GM18517 (cell line): ENCODE results near the gene NUMB.

Experiments used
- ATAC-seq: cut with Tn5 transposase; IDR thresholded peaks from one replicate; pipeline ENCODE4 v1.9.1; 2021; ENCODE audit warnings: mild to moderate bottlenecking, moderate library complexity; ENCODE audit not compliant: unreplicated experiment

Gene NUMB

DNA sequence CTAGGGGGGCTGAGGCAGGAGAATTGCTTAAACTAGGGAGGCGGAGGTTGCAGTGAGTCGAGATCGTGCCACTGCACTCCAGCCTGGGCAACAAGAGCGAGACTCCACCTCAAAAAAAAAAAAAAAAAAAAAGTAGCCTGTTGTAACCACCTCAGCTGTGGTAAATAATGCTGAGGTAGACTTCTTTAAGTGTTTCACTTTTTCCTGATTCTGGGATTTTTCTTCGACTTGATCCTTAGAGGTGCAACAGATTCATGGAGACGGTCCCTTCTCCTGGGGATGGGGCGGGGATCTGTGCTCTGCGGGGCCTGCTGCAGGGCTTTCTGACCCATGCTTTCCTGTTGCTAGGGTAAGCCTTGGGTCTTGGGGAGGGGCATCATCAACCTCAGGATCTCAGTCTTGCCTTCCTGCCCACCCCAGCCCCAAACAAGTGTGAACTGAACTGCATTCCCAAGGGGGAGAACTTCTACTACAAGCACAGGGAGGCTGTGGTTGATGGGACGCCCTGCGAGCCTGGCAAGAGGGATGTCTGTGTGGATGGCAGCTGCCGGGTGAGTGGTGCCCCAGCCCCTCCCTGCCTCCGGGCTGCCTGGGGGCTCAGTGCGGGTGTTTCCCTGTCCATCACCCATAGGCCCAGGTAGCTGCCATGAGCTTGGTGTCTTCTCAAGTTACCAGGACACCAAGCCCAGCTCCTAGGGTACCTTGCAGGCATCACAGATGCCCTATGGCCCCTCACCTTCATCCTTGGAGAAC, 208.6 kb downstream of the NUMB start:
- no peak for ATAC-seq

DNA sequence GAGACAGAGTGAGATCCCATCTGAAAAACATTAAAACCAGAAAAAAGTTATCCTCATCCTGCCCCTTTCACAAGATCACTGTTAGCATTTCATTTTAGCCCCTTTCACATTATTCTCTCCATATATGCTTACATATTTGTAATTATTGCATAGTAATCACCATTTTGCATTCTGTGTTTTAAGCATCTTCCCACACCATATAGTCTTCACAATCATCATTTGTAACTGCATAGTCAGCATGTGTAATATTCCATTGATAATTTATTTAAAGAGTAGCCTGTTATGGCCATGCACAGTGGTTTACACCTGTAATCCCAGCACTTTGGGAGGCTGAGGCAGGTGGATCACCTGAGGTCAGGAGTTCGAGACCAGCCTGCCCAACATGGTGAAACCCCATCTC, 209.2 kb downstream of the NUMB start:
- no peak for ATAC-seq

DNA sequence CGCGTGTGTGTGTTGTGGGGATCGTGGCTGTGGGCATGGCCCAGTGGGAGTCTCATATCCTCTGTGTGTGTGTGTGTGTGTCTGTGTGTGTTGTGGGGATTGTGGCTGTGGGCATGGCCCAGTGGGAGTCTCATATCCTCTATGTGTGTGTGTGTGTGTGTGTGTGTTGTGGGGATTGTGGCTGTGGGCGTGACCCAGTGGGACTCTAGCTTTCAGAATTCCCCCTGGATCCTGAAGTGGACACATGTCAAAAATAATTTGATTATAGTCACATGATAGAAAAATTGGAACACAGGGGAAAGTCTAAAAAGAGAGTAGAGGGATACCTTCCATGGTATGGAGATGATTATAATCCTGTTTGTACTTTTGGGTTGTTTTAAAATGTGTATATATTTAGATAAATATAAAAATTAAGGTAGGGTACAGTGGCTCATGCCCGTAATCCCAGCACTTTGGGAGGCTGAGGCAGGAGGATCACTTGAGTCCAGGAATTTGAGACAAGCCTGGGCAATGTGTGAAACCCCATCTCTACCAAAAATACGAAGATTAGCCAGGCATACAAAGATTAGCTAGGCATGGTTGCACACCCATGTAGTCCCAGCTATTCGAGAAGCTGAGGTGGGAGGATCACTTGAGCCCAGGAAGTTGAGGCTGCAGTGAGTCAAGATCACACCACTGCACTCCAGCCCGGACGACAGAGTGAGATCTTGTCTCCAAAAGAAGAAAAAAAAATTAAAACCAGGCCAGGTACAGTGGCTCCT, 210.1 kb downstream of the NUMB start:
- ATAC-seq = peak; percentile 61

DNA sequence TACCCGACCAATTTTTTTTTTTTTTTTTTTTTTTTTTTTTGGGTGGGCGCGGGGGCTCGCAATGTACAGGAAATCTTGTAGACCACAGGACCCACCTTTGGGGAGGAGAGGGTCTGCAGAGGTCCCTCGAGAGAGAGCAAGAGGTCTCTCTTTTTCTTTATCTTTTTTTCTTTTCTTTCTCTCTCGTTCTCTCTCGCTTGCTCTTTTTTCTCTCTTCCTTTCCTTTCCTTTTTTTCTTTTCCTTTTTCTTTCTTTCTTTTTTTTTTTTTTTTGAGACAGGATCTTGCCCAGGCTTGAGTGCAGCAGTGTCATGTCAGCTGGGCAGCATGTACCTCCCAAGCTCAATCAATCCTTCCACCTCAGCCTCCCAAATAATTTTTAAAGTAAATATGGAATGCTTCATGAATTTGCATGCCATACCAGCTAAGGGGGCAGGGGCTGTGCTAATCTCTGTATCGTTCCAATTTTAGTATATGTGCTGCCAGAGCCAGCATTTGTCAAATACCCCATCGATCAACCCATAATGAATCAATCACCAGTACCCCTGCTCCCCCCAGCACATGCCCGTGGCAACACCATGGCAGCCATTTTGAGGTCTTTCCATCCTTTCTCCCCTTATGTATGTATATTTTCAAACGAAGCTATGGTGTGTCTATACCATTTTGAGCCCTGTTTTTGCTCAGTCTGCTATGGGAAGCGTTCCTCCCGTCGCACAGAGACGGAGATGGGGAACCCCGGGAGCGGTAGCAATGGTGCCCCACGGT, 211.8 kb downstream of the NUMB start:
- ATAC-seq = no peak

DNA sequence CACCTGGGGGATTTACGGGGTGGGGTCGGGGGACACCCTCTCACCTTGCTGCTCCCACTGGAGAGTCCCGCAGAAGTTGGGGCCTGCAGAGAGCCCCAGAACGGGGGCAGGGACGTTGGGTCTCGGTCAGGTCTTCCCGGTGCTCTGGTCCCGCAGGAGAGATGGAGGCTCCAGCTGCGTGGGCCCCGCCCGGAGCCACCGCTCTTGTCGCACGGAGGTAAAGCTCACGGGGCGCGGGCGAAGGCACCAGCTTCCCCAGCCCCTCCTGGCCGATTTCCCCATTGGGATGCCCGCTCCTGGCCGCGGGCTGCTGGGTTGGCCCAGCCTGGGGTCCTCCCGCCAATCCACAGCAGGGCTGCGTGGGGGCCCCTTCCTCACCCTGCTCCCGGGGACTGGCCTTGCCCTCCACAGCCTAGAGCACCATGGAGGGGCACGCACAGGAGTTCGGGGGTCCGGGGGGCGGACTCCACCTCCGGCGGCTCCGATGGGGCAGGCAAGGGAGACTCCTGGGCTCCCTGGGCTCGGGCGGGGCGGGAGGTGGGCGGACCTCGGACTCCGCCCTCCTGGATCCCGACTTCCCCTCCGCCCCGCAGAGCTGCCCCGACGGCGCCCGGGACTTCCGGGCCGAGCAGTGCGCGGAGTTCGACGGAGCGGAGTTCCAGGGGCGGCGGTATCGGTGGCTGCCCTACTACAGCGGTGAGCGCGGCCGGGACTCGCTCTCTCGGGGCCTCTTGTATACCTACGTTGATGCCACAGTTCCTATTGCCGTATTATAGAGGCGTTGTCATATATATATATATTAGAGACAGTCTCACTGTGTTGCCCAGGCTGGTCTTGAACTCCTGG, 212.6 kb downstream of the NUMB start:
- ATAC-seq = no peak

DNA sequence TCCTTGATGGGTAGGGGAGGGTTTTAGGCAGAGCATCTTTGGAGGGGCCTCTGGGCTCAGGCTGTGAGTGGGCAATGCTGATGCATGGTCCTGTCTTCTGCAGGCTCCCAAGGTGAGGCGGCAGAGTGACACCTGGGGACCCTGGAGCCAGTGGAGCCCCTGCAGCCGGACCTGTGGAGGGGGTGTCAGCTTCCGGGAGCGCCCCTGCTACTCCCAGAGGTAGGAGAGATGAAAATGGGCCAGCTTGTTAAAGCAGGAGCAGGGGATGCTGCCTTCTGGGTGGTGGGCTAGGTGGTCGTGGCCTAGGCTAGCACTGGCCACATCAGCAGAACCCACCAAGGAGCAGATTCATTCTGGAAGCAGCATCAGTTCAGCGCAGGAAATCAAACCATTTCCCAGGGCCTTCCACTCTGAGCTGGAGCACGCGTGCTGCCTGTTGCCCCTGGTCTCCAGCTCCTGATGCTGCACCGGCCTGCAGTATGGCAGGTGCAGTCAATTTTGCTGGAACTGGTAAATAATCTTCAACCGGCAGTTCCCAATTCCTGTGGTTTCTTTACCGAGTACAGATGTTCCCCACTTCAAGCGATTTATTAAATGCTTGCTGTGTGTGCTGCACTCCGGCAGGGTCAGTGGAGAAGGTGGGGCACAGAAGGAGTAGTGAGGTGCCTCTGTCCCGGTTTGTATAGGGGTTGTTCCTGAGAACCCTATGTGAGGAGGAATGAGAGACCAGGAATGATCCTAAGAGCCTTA, 213.6 kb downstream of the NUMB start:
- ATAC-seq = no peak

DNA sequence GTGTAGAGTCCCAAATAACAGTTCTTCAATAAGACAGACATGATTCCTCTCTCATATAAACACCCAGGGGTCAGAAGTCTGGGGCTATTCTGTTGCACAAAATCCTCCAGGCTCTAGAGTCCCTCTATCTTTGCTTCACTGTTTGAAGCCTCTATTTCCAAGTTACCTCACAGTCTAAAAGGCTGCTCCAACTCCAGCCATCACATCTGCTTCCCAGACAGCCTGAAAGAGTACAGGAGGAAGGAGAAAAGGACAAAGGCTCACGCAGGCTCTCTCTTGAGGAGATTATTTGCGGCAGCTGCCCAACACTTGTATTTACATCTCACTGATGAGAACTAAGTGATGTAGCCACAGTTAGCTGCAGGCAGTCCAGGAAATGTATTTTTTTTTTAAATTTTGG, 214.6 kb downstream of the NUMB start:
- no peak for ATAC-seq

DNA sequence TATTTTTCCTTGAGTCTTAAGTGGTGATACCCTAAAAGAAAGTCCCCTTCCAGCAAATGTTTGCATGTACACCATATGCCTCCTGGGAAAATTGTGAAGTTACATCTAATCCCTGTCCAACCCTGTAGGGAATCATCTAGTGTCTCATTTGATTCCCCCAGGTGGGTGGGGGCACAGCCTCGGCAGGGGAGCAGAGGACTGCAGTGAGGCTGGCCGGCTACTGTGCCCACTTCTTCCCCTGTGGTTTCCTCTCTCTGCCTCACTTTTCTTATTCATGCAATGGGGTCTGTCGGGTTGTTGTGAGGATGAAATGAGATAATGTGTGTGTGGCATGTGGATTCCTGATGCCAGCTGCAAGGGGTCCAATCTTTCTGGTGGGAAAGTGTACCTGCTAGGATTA, 215.0 kb downstream of the NUMB start:
- no peak for ATAC-seq

DNA sequence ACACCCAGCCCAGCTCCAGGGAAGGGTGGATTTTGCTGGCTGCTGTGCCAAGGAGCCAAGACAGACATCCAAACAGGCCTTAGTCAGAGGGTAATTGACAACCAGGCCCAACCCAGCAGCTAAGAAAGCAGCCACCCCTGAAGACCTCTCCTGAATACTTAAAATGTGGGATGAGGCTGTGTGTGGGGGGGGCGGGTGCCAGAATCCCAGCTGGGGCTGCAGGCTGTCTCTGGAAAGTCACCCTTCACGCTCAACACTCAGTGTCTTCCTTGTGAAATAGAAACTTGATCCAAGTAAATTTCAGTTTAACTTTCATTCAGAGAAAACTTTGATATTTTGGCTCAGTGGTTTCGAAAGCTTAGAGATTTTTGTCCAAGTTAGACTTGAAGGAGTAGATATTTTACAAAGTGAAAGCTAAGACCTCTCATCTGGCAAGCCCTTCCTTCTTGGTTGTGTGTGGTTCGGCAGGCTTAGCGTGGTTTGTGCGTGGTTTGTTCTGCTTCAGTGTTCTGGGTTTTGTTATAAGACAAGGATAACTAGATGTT, 215.9 kb downstream of the NUMB start:
- no peak for ATAC-seq

DNA sequence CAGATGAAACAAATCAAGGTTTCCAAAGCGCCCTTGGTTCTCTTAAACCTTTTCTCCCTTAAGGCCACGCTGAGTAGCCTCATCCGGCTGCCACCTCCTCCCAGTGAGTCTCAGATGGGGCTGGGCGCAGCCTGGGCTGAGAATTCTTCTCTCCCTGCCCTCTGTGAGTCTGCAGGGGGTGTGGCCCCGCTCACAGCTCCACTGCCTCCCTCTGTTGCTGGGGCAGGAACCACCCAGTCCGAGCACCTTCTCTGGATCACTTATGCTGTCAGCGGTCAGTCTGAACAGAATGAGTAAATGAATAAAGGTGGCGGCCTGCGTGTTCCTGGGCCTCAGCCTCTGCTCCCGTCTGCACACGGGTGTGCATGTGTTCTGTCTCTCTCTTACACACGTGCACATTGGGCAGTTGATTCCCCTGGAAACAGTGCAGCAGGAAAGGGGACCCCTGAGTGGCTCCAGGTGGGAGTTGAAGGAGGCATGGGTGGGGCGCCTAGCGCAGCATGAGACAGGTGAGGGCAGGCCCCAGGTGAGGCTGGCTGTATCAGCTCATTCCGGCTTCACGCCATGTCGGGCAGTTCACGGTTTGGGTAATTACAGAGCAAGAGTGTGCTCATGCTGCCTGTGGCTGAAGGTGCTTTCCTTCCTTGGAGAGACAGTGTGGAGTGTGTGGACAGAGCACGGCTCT, 216.7 kb downstream of the NUMB start:
- no peak for ATAC-seq

DNA sequence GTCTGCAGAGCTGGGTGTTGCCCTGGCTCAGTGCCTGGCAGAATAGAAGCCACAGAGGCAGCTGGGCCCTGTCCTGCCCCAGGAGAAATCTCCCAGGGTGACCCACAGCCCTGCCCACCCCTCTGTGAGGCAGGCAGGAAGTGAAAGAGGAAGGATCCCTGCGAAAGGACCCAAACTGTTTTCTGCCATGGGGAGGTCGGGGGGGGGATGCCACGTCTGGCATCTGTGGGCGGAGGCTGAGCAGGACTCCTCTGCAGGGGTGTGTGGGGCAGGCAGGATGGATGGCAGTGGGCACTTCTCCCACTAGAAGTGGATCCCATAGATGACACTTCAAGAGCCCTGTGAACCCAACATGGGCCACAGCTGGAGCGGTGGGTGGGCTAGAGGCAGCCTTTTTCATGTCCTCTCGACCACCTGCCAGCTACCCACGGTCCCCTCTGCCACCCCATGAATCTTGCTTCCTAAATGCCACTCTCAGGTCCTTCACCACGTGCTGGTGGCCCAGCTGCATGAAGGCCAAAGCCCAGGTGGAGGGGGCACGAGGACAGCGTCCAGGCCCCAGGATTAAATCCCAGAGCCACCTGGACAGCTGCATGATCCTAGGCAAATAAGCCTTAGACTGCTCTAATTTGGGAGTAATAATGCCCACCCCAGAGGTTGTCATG, 217.4 kb downstream of the NUMB start:
- ATAC-seq = no peak

DNA sequence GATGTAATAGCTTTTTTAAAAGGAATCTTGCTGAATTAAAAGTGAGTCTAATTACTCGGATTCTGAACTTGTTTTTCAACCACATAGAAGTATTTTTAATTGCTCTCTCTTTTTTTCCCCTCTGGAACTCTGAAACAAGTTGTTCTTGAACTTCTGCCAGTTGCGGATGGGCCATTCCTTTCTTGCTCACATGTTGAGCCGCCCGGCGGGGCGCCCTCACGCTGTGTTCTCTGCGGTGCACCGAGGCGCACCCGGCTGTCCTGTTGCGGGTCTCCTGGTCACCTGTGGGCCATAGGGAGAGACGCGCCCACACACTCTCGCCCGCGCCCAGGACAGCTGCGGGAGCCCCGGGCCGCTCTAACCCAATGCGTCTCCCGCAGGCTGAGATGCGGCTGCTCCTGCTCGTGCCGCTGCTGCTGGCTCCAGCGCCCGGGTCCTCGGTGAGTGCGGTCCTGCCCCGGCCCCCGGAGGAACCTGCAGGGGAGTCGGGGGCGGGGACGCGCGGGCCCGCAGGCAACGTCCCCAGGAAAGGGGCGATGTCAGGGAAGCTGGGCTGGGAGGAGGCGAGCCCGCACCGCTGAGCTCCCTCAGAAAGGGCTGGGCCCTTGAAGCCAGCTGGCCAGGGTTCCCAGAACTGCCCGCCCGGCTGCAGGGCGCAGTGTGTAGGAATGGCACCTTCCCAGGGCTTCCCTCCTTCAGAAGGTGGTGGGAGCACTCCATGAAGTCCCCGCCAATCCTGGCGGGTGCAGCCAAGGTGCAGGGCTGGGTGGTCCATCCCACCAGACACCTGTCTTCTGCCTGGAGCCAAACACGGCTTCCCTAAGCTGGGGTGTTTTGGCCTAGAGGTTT, 218.7 kb downstream of the NUMB start:
- no peak for ATAC-seq

DNA sequence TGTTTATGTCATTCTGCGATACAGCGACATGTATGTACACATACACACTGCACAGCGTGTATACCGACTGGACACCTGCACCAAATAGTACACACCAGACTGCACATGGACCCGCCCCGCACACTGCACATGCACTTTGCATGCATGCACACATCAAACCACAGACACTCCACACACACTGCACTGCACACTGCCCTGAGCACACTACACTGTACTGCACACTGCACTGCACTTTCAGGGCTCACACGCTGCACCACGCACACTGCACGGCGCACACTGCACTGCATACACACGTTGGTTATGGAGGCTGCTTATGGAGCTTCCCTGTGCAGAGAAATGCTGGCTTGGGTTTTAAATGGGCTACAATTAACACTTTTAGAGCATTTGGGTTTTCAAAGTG, 219.4 kb downstream of the NUMB start:
- no peak for ATAC-seq

DNA sequence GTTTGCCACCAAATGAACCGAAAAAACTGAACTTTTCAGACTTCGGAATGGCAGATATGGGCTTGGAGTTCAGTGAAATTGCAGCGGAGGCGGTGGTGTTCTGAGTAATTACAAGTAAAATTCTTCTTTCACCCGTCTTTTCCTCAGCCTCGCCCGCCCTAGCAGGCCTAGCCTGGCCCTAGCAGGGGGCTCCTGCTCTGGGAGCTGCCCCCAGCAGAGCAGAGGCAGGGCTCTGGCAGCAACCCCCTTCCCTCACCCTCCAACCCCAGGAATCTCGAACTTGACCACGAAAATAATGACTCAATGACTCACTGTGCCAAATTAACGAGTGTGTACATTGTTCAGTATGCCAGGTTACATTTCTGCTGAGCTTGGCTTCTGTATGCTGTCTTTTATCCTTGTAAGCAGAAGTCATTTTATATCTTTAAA, 219.9 kb downstream of the NUMB start:
- ATAC-seq = no peak

DNA sequence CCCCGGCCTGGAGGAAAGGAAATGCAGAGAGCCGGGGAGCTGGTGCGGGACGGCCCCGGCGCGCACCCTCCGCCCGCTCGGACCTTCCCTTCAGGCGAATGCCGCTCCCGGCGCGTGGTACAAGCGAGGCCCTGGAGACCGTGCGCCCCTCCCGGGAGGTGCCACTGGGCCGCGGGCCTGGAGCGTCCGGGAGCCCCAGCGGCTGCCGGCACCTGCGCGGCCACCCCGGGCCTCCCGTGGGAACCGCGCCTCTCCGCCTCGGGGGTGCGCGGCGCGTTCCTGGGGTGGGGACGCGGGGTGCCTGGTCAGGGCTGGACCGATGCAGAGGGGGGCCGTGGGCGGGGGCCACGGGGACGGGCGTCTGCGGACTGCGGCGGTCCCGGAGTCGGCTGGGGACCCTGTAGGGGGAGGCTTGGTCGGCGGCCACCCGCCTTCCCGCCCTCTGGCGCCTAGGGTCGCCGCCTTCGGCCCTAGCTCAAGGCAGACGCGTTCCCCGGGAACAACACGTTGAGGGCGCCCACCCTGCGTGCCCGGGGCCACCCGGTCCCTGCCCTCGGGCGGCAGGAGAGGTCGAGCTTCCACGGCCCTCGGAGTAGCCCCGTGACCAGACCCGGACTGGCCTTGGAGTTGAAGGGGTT, 220.4 kb downstream of the NUMB start:
- ATAC-seq = no peak

DNA sequence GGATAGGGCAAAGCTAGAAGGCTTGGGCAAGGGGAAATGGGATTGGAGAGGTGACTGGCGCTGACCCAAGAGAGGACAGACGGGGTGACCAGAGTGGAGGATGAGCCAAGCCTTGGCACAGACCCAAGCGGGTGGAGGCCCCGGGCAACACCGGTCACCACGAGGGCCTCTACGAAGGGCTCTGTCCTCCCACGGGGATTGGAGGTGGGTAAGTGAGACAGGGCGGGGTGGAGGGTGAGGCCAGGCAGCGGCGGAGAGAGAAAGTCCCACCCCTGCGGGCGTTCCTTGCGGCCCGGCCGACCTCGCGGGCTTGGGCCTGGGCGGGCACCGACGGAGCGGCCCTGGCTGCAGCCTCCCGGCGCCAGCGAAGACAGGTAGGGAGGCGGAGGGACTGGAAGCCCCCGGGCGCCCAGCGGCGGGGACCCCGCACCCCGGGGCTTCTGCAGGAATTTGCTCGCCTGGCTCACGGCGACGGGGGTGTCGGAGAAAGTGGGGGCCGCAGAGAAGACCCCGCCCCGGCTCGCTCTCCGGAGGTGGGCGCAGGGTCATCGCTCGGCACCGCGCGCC, 221.0 kb downstream of the NUMB start, which contains the start of gene PAPLN:
Gene PAPLN, plus strand, starts transcription at position 288 of the 567 bp plus-strand sequence. CDS start 2,273 bp downstream, outside the sequence.
- ATAC-seq = no peak

DNA sequence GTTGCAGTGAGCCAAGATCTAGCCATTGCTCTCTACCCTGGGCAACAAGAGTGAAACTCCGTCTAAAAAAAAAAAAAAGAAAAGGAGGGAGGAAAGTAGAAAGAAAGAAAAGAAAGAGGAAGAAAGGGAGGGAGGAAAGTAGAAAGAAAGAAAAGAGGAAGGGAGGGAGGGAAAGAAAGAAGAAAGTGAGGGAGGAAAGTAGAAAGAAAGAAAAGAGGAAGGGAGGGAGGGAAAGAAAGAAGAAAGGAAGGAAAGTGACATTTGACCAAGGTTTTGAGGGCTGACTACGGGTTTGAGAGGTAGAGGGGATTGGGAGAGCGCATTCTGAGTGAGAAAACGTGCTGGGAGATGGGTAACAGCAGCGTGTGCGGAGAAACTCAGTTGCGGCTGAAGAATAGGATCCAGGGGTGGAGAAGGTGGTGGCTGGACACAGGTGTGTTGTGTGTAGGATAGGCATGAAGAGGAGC, 221.6 kb downstream of the NUMB start:
- no peak for ATAC-seq
